GM10266 (cell line): Measurements from ENCODE around the gene PARM1.

Experiments
- DNase-seq: peaks from one replicate; pipeline ENCODE4 v3.0.0; 2012; ENCODE audit errors: extremely low spot score
- CTCF ChIP-seq: IDR thresholded peaks from 2 replicates; pipeline ENCODE4 v1.5.1; 2012; ENCODE audit warnings: mild to moderate bottlenecking, low read depth; ENCODE audit not compliant: control insufficient read depth, insufficient read depth; ENCODE audit errors: missing control alignments

PARM1 gene

GRCh38 chr4:74941123-74941522 lies 8.2 kb downstream of the PARM1 start:
- DNase-seq = no peak
- TF ChIP-seq CTCF = no peak

- TF ChIP-seq CTCF = no peak
- DNase-seq = no peak
These were observed 9.5 kb downstream of the PARM1 start for GRCh38 chr4:74942251-74942917.

- DNase-seq = no peak
- TF ChIP-seq CTCF = no peak
These were observed 10.0 kb downstream of the PARM1 start for GRCh38 chr4:74942918-74943253.

GRCh38 chr4:74944354-74944793 lies 11.5 kb downstream of the PARM1 start:
- no peak for TF ChIP-seq CTCF
- no peak for DNase-seq

DNA sequence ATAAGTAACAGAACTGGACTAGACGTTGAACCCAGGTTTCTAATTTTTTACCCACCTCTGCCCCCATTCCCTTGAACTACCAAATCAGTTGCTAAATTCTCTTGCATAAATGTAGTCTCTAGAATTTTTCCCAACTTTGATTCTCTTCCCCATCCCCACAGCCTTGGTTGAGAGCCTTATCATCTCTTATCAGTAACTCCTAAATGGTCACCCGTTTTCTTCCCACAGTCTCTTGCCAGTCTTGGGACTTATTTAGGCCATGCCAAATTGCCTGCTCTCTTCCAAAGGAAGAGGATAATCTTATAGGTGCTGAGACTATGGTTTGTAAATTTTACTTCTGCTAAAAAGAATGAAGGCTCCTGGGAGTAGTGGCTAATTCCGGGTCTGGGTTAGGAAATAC lies 13.3 kb downstream of the PARM1 start:
- no peak for TF ChIP-seq CTCF
- no peak for DNase-seq

DNA sequence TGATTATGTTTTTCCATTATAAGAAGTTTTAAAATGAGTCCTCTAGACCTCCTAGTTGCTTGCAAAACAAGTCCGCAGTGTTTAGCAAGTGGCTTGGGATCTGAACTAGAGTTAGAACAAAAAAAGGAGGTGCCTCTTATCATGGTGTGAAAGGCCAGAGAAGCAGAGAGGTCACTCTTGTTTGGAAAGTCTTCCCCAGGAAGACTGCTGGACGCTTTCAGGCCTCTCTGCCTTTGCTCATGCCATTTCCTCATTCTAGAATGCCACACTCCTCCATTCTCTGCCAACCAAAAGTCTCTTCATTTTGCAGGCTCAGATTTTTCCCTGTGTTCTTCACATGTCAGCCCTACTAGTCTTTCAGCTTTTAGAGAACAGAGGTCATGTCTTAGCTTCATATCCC lies 14.9 kb downstream of the PARM1 start:
- no peak for TF ChIP-seq CTCF
- DNase-seq = no peak

GRCh38 chr4:74948236-74948635 lies 15.3 kb downstream of the PARM1 start:
- TF ChIP-seq CTCF = no peak
- no peak for DNase-seq
